Left colon (tissue), 2 donors: ENCODE measurements around the gene FAM187B. TPM values are rescaled to one million over a fixed set of nuclear protein-coding genes. Genes with fewer than 3 reads are reported as not detected.
A peak's percentile ranks its signal among the peaks of the same experiment; 100 is the strongest.

Experiments
- ATAC-seq: fragments of 200-7000 bp; cut with Tn5 transposase; one replicate; pipeline ENCODE4 v1.9.1; 2020; ENCODE audit warnings: mild to moderate bottlenecking, moderate library complexity
- DNase-seq, 2 donors: peaks; one replicate each; pipeline ENCODE4 v3.0.0-alpha.2; 2020
- intact Hi-C, 2 donors: fragments of 100-400 bp; cut with DNase I in 1 of 2; cut with micrococcal nuclease in 1 of 2; formaldehyde crosslinking; loops; one replicate each; pipeline versions ENCODE4 v1.11.2 to v1.14.0; 2022; cut with DNase I, micrococcal nuclease
- total RNA-seq, 2 donors: library from RNA; stranded (reverse); fragmentation: NEBNext Ultra II Directional; extraction: Animal tissue kit (Norgen Biotek cat#: 25700); gene quantifications; one replicate each; pipeline ENCODE4 v1.2.1, GENCODE V29; 2021
- donor health status: DM: no; HTN: no; CAD: no.
- donor health status: DM: yes; HTN: yes; CAD: no.

Gene FAM187B
- total RNA-seq, 2 donors from 2014 or later, result not detected

GRCh38 chr19:35220315-35220921 is 8.1 kb downstream of the FAM187B start:
- DNase-seq, result no peak
- ATAC-seq, result peak; percentile 49
- intact Hi-C loops, result no loop called here

DNA sequence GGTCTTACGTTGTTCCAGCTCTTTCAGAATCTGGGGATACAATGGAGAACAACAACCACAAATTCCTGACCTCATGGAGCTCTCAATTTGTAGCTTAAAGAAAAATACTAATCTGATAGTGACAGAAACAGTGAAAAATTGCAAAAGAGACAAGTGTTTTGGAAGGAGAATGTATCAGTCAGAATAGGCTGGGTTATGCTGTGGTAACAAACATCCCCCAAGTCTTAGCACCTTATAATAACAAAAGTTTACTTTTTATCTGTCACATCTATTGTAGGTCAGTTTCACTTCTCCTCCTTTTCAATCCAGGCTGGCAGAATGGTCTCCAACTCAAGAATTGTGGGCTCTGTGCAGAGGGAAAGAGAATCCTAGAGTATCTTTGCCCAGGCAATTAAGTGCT is 9.5 kb downstream of the FAM187B start:
- DNase-seq, result no peak
- intact Hi-C loops, result no loop called here
- ATAC-seq, result no peak

DNA sequence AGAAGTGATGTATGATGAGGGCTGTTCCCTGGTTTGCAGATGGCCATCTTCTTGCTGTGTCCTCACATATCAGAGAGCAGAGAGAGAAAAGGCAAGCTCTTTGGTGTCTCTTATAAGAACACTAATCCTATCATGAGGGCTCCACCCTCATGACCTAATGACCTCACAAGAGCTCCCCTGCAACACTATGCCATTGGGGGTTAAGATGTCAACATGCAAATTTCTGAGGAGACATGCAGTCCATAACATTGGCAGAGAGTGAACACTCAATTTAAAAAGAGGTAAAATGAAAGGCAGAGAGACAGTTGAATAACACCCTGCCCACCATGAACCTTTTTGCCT is 10.9 kb downstream of the FAM187B start:
- no peak for ATAC-seq
- intact Hi-C loops, result no loop called here
- DNase-seq, result no peak

DNA sequence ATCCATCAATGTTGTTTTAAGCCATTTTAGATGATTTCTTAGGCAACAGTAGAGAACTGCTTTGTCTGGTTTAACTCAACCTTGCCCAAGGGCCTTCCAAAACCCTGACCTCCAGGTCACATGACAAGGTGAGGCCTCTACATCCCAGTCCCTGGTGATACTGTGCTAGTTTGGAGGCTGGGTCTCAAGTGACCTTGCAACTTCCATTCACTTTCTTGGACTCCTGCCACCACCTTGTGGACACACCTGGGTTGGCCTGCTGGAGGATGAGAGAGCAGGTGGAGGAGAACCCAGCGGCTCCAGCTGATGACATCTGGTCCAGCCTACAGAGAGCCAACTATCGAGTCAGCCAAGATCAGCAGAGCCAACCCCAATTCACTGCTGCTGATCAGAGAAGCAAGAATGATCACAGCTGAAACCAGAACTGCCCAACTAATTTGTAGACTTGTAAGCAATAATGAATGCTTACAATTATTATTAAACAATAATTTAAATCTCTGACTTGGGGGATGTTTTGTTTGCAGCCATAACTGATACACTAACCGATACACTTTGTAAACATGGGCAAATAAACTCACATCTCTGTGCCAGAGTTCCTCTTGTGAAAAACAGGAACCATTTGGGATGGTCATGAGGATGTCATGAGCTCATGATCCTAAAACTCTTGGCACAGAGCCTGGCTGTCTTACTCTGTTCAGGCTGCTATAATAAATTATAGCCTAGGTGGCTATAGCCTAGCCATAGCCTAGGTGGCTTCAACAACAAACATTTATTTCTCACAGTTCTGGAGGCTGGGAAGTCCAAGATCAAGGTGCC is 11.5 kb downstream of the FAM187B start:
- intact Hi-C loops, result no loop called here
- peak; percentile 25 for ATAC-seq
- peak; percentile 38 for DNase-seq

DNA sequence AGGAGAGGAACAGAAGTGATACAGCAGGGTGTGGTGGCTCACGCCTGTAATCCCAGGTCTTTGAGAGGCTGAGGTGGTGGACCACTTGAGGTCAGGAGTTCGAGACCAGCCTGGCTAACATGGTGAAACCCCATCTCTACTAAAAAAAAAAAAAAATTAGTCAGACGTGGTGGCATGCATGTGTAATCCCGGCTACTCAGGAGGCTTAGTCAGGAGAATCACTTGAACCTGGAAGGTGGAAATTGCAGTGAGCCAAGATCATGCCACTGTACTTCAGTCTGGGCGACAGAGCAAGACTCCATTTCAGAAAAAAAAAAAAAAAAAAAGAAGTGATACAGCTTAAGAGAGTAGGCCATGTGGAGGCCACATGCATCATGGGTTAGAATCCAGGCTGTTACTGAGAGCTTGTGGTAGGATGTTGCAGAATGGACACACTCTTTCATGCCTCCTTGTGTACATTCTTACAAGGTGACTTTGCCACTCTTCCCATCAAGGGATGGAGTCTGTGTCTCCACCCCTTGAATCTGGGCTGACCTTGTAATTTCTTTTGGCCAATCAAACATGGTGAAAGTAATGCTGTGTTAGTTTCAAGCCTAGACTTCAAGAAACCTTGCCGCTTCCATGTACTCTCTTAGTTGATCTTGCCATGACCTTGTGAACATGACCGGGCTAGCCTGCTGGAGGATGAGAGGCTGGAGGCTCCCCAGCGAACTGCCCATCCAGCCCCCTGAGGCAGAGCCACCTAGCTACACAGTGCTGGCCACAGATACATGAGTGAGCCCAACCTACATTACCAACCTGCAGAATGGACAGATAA is 12.3 kb downstream of the FAM187B start:
- no peak for ATAC-seq
- DNase-seq, result no peak
- intact Hi-C loops, result no loop called here

DNA sequence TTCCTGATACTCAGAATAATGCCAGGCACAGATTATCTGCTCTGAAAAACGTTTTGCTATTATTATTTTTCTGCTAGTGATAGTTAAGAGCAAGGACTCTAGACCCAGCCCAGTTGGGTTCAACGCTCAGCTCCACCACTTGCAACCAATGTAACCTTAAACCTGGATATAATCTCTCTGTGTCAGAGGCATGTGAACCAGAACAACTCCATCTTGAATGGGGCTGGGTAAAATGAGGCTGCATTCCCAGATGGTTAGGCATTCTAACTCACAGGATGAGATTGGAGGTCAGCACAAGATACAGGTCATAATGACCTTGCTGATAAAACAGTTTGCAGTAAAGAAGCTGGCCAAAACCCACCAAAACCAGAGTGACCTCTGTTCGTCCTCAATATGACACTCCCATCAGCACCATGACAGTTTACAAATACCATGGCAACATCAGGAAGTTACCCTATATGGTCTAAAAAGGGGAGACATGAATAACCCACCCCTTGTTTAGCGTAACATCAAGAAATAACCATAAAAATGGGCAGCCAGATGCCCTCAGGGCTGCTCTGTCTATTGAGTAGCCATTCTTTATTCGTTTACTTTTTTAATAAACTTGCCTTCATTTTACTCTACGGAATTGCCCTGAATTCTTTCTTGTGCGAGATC is 13.6 kb downstream of the FAM187B start:
- no peak for ATAC-seq
- intact Hi-C loops, result no loop called here
- no peak for DNase-seq

- ATAC-seq, result peak; percentile 89
- intact Hi-C loops, result no loop called here
- DNase-seq, result peak; percentile 76 to 82
Observed at GRCh38 chr19:35213663-35214632, 14.6 kb downstream of the FAM187B start.

GRCh38 chr19:35212241-35212640 is 16.3 kb downstream of the FAM187B start:
- DNase-seq, result no peak
- no peak for ATAC-seq
- intact Hi-C loops, result no loop called here

DNA sequence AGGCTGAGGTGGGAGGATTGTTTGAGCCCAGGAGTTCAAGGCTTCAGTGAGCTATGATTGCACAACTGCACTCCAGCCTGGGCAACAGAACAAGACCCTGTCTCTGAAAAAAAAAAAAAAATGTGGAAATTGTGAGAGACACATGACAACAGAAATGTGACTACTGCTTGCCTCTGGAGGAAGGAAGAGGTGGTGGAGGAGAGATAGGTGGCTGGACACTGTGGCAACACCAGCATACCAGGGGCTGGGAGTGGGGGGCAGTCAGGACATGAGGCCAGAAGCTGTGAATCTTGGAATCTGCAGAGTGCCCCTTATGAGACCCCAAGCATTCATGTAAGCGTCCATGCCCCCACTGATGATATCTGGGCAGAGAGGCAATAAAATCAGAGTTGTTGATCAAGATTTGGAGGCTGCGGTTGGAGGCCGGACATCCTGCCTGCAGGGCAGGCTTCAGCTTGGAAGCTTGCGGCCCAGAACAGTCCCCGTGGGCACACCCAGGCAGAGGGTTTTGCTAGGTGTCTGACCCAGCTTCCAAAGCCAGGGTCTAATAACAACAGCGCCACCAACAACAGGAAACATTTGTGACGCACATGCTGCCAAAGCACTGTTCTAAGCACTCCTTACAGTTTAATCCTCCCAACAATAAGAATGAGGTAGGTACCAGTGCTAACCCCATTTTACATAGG is 16.9 kb downstream of the FAM187B start:
- intact Hi-C loops, result no loop called here
- DNase-seq (peak; percentile 54 to 55), ATAC-seq (no peak)

DNA sequence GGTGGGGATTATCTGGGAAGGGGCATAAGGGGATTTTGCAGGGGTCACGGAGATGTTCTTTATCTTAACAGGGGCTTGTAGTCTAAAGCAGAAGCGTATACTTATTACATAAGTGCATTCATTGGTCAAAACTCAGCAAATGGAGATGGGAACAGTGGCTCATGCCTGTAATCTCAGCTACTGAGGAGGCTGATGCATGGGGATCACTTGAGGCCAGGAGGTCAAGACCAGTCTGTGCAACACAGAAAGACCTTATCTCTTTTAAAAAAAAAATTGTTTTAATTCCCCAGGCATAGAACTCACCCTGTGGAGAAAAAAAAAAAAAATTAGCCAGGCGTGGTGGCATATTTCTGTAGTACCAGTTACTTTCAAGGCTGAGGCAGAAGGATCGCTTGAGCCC is 18.9 kb downstream of the FAM187B start:
- intact Hi-C loops, result no loop called here
- DNase-seq, result no peak
- no peak for ATAC-seq

DNA sequence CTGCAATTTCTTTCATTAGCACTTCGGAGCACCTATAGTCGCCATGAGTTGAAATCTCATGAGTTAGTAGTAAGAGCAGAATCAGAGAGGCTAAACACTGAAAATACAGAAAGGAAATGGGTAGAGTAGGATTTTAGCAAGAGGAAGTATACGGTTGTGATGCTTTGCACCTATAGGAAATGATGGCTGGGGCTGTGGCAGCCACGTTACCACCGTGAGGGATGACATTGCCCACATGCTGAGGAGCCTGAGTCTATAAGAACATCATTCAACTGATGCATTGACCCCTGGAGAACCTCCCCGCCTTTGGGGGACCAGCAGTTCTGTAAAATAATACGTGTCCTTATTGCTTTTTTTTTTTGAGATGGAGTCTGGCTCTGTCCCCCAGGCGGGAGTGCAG is 20.4 kb downstream of the FAM187B start:
- ATAC-seq (no peak), DNase-seq (no peak)
- intact Hi-C loops, result no loop called here

DNA sequence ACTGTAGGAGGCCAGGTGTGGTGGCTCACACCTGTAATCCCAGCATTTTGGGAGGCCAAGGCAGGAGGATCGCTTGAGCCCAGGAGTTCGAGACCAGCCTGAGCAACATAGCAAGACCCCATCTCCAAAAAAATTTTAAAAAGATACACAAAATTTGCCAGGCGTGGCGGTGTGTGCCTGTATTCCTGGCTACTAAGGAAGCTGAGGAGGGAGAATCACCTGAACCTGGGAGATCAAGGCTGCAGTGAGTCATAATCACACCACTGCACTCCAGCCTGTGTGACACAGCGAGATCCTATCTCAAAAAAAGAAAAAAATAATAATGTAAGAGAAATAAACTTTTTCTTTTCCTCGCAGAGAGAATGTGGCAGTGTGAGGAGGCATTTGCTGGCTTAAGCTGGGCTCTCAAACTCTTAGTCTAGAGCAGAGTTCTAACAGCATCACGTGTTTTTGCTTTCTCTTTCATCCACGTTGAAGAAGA is 21.1 kb downstream of the FAM187B start:
- intact Hi-C loops, result no loop called here
- no peak for DNase-seq
- ATAC-seq, result no peak

DNA sequence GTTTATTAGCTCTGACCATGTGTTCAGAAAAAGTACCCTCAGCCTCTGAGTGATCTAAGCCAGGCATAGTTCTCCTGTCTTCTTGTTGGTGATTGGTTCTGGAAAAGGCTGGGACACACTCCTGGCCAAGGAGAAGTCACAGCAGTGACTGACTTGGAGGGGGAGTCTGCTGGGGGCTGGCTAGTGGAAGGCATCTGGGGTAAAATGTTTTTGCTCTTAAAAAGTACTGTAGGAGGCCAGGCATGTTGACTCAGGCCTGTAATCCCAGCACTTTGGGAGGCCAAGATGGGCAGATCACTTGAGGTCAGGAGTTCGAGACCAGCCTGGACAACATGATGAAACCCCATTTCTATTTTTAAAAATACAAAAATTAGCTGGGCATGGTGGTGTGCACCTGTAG is 21.7 kb downstream of the FAM187B start:
- intact Hi-C loops, result no loop called here
- no peak for ATAC-seq
- no peak for DNase-seq

GRCh38 chr19:35206379-35206778 is 22.2 kb downstream of the FAM187B start:
- DNase-seq (no peak), ATAC-seq (peak; percentile 65)
- intact Hi-C loops, result no loop called here

DNA sequence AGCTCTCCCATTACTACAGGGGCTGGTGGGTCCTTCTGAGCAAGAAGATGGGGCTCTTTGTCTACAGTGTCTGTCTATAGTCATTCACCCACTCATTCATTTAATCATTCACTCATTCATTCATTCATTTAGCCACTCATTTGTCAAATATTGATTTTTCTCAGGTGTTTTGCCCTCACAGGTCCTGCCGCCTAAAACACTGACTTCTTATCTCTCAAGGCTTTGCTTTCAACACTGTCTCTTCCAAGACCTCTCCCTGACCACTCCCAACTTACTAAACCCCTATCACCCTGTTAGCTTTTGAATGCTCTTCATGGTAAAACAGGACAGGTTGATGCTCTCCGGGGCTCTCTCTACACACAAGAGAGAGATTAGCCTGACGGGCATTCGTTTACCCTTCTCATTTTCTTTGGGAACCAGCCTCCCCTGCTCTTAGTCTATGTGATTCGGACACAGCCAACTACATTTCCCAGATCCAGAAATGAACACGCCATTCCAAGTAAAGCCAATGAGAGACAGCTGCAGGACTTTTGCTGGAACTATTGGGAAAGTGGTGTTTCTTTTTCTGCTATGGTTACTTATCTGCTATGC is 22.7 kb downstream of the FAM187B start:
- intact Hi-C loops, result no loop called here
- DNase-seq (no peak), ATAC-seq (no peak)

- DNase-seq (peak; percentile 47 to 54), ATAC-seq (peak; percentile 50)
- intact Hi-C loops, result no loop called here
Observed at GRCh38 chr19:35204799-35205732, 23.5 kb downstream of the FAM187B start.
